ENCODE data around the gene PLA2G4D. TPM values are rescaled to one million over a fixed set of nuclear protein-coding genes. Genes with fewer than 3 reads are reported as not detected.

The PLA2G4D gene
- total and polyA plus RNA-seq, 10 of the 15 experiments (the other 5 are each of a cell fraction or from before 2014, with no cell fraction given) = 0.03 TPM; not detected in 9

DNA sequence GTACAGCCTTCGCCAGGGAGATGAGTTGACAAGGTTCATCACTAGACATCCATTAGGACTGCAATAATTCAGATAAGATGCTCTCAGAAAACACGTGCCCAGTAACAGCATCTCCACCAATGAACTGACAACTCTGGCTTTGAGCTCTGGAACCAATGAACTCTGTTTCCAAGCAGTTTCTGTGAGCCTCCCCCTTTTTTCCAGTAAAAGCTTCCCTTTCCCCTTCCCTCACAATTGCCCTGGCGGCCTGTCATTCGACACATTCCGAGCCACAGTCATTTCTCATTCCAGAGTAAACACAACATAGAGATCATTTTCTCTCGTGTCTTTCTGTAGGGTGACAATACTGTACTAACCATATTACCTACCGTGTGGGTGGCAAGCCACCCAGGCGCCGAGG, 3.6 kb downstream of the PLA2G4D start:
- TF ChIP-seq CHD4 (IDR thresholded peaks at IDR 0.05) (no peak), NR2F1 (conservative IDR thresholded peaks at IDR 0.05) (no peak), HCFC1 (IDR thresholded peaks at IDR 0.05; ENCODE audit: low read length) (no peak), HDAC6 (IDR thresholded peaks at IDR 0.05; ENCODE audit: unreplicated experiment) (no peak), YBX1 (IDR thresholded peaks at IDR 0.05) (no peak), HDAC2 (IDR thresholded peaks at IDR 0.05) (no peak), ATF7 (IDR thresholded peaks at IDR 0.05; ENCODE audit: low read depth) (no peak), RB1 (IDR thresholded peaks at IDR 0.05; ENCODE audit: borderline replicate concordance) (no peak), BRCA1 (IDR thresholded peaks at IDR 0.05; ENCODE audit: low read depth, low read length) (no peak), PAX8 (IDR thresholded peaks at IDR 0.05) (no peak), JUNB (IDR thresholded peaks at IDR 0.05) (no peak), NRF1 (conservative IDR thresholded peaks at IDR 0.05; ENCODE audit: low read depth, low read length) (no peak)
- TF ChIP-seq, protein P1, sequence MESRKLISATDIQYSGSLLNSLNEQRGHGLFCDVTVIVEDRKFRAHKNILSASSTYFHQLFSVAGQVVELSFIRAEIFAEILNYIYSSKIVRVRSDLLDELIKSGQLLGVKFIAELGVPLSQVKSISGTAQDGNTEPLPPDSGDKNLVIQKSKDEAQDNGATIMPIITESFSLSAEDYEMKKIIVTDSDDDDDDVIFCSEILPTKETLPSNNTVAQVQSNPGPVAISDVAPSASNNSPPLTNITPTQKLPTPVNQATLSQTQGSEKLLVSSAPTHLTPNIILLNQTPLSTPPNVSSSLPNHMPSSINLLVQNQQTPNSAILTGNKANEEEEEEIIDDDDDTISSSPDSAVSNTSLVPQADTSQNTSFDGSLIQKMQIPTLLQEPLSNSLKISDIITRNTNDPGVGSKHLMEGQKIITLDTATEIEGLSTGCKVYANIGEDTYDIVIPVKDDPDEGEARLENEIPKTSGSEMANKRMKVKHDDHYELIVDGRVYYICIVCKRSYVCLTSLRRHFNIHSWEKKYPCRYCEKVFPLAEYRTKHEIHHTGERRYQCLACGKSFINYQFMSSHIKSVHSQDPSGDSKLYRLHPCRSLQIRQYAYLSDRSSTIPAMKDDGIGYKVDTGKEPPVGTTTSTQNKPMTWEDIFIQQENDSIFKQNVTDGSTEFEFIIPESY (IDR thresholded peaks at IDR 0.05) = no peak
- TF ChIP-seq, protein P2, sequence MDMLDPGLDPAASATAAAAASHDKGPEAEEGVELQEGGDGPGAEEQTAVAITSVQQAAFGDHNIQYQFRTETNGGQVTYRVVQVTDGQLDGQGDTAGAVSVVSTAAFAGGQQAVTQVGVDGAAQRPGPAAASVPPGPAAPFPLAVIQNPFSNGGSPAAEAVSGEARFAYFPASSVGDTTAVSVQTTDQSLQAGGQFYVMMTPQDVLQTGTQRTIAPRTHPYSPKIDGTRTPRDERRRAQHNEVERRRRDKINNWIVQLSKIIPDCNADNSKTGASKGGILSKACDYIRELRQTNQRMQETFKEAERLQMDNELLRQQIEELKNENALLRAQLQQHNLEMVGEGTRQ (IDR thresholded peaks at IDR 0.05; ENCODE audit: borderline replicate concordance, low read depth, low read length) = no peak
- TF ChIP-seq, protein P3, sequence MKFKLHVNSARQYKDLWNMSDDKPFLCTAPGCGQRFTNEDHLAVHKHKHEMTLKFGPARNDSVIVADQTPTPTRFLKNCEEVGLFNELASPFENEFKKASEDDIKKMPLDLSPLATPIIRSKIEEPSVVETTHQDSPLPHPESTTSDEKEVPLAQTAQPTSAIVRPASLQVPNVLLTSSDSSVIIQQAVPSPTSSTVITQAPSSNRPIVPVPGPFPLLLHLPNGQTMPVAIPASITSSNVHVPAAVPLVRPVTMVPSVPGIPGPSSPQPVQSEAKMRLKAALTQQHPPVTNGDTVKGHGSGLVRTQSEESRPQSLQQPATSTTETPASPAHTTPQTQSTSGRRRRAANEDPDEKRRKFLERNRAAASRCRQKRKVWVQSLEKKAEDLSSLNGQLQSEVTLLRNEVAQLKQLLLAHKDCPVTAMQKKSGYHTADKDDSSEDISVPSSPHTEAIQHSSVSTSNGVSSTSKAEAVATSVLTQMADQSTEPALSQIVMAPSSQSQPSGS (IDR thresholded peaks at IDR 0.05; ENCODE audit: low read length) = no peak
- TF ChIP-seq, protein P4, sequence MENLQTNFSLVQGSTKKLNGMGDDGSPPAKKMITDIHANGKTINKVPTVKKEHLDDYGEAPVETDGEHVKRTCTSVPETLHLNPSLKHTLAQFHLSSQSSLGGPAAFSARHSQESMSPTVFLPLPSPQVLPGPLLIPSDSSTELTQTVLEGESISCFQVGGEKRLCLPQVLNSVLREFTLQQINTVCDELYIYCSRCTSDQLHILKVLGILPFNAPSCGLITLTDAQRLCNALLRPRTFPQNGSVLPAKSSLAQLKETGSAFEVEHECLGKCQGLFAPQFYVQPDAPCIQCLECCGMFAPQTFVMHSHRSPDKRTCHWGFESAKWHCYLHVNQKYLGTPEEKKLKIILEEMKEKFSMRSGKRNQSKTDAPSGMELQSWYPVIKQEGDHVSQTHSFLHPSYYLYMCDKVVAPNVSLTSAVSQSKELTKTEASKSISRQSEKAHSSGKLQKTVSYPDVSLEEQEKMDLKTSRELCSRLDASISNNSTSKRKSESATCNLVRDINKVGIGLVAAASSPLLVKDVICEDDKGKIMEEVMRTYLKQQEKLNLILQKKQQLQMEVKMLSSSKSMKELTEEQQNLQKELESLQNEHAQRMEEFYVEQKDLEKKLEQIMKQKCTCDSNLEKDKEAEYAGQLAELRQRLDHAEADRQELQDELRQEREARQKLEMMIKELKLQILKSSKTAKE (IDR thresholded peaks at IDR 0.05; ENCODE audit: low read depth, poor library complexity, severe bottlenecking) = no peak
- Histone ChIP-seq H4K20me1 (ENCODE audit: control insufficient read depth, insufficient read depth) (no peaks in the 10 kb centered on the region), H2AFZ (ENCODE audit: control insufficient read depth, low read depth, low read length) (no peak overlapping the region), H3K9me3 (replicated peaks; ENCODE audit: control insufficient read depth, insufficient read depth, low read length) (no peaks in the 10 kb centered on the region), H3K27ac (ENCODE audit: control insufficient read depth, insufficient read depth) (no peak overlapping the region), H3K9ac (ENCODE audit: control insufficient read depth, insufficient read depth, low read length) (no peak overlapping the region), H3K4me1 (ENCODE audit: control insufficient read depth, insufficient read depth, low read length) (no peaks in the 10 kb centered on the region; the same call in 1 of the 2 replicates), H3K36me3 (ENCODE audit: control insufficient read depth in 2 of 2, insufficient read depth in 2 of 2, low read length in 1 of 2) (no peaks in the 10 kb centered on the region), H3K79me2 (ENCODE audit: control insufficient read depth, insufficient read depth, low read length) (no peaks in the 10 kb centered on the region), H3K4me3 (no peak overlapping the region), H3K4me2 (ENCODE audit: control insufficient read depth, insufficient read depth) (no peak overlapping the region), H3K27me3 (replicated peaks in 1 of 2; ENCODE audit: control insufficient read depth in 2 of 2, insufficient read depth in 2 of 2, low read length in 1 of 2) (no peaks in the 10 kb centered on the region)
- no peak for FAIRE-seq
- no peak for ATAC-seq
- RAD21 ChIA-PET (ENCODE audit: unreplicated experiment) = no interaction called here
- SMC1A ChIA-PET (ENCODE audit: uncharacterized antibody, unreplicated experiment) = interaction anchor here (0.8 kb wide), 1 partner anchor 47 kb away, joined by 3 read pairs; no protein-coding TSS in a partner anchor
- BruUV-seq (replicated peaks) = no TSS peak
- intact Hi-C loops (cut with micrococcal nuclease; ENCODE audit: unreplicated experiment) (no loop called here), in situ Hi-C loops (cut with MboI) (no loop called here)
- CTCF ChIA-PET = interaction anchor here (0.7 to 1.6 kb wide), 2 partner anchors 12 to 52 kb away, joined by 3 read pairs; no protein-coding TSS in a partner anchor
- no peak for DNase-seq (ENCODE audit: low read depth, low spot score)
- 61% methylated on average over 9 of the region's 9 CpGs for WGBS (ENCODE audit: insufficient coverage, insufficient replicate concordance, low lambda C conversion rate, missing lambda C conversion rate)
- POLR2A ChIA-PET = no interaction called here

Data from GM12878 (cell line).